Ishikawa (cell line): Measurements from ENCODE around the gene TIAM1.

ENCODE experiments used
- CEBPB ChIP-seq: IDR thresholded peaks from 2 replicates; pipeline ENCODE4 v1.6.1; 2012
- CREB1 ChIP-seq: IDR thresholded peaks from 2 replicates; pipeline ENCODE4 v1.6.1; 2012; ENCODE audit warnings: low read depth
- EGR1 ChIP-seq: IDR thresholded peaks from 2 replicates; pipeline ENCODE4 v1.6.1; 2012
- EP300 ChIP-seq: IDR thresholded peaks from 2 replicates; pipeline ENCODE4 v1.6.1; 2012; ENCODE audit warnings: borderline replicate concordance
- FOXM1 ChIP-seq: IDR thresholded peaks from 2 replicates; pipeline ENCODE4 v1.6.1; 2012; ENCODE audit warnings: low read depth, borderline replicate concordance
- MAX ChIP-seq: IDR thresholded peaks from 2 replicates; pipeline ENCODE4 v1.6.1; 2012
- NFIC ChIP-seq: IDR thresholded peaks from 2 replicates; pipeline ENCODE4 v1.6.1; 2012
- RAD21 ChIP-seq: IDR thresholded peaks from 2 replicates; pipeline ENCODE4 v1.6.1; 2012; ENCODE audit warnings: low read depth
- REST ChIP-seq: IDR thresholded peaks from 2 replicates; pipeline ENCODE4 v1.6.1; 2012; ENCODE audit warnings: low read depth, mild to moderate bottlenecking
- TAF1 ChIP-seq: IDR thresholded peaks from 2 replicates; pipeline ENCODE4 v1.6.1; 2012; ENCODE audit warnings: low read depth, mild to moderate bottlenecking
- TCF12 ChIP-seq: IDR thresholded peaks from 2 replicates; pipeline ENCODE4 v1.6.1; 2012; ENCODE audit warnings: low read depth
- TEAD4 ChIP-seq: IDR thresholded peaks from 2 replicates; pipeline ENCODE4 v1.6.1; 2012
- USF1 ChIP-seq: IDR thresholded peaks from 2 replicates; pipeline ENCODE4 v1.6.1; 2012
- YY1 ChIP-seq: IDR thresholded peaks from 2 replicates; pipeline ENCODE4 v1.6.1; 2012; ENCODE audit warnings: low read depth
- ZBTB7A ChIP-seq: IDR thresholded peaks from 2 replicates; pipeline ENCODE4 v1.6.1; 2012; ENCODE audit warnings: low read depth

Gene TIAM1

GRCh38 chr21:31257265-31257664 lies 86.8 kb downstream of the TIAM1 start:
- TF ChIP-seq TAF1 (no peak), TCF12 (no peak), USF1 (no peak), RAD21 (no peak), EP300 (no peak), REST (no peak), YY1 (no peak), CREB1 (no peak), FOXM1 (no peak), MAX (no peak), ZBTB7A (no peak), TEAD4 (no peak), NFIC (no peak)

GRCh38 chr21:31255896-31256295 lies 88.2 kb downstream of the TIAM1 start:
- TF ChIP-seq RAD21 (no peak), TEAD4 (no peak), REST (no peak), EP300 (no peak), CREB1 (no peak), ZBTB7A (no peak), USF1 (no peak)

- TF ChIP-seq YY1 = no peak
- no peak for TF ChIP-seq NFIC
These were observed 89.0 kb downstream of the TIAM1 start for GRCh38 chr21:31255036-31255435.

- TF ChIP-seq EP300 = no peak
- no peak for TF ChIP-seq RAD21
These were observed 89.9 kb downstream of the TIAM1 start for GRCh38 chr21:31254131-31254530.

- TF ChIP-seq NFIC (no peak), RAD21 (no peak), TEAD4 (no peak), MAX (no peak), YY1 (no peak), CEBPB (no peak), EGR1 (no peak)
These were observed 90.4 kb downstream of the TIAM1 start for GRCh38 chr21:31253684-31254083.

GRCh38 chr21:31252611-31253010 lies 91.5 kb downstream of the TIAM1 start:
- TF ChIP-seq YY1 (no peak), TCF12 (no peak), ZBTB7A (no peak), NFIC (no peak)

GRCh38 chr21:31252091-31252490 lies 92.0 kb downstream of the TIAM1 start:
- no peak for TF ChIP-seq TEAD4
- TF ChIP-seq EP300 = no peak
- no peak for TF ChIP-seq REST
- no peak for TF ChIP-seq TAF1
- no peak for TF ChIP-seq FOXM1
- no peak for TF ChIP-seq MAX
- no peak for TF ChIP-seq TCF12
- TF ChIP-seq ZBTB7A = no peak
- TF ChIP-seq RAD21 = no peak
- TF ChIP-seq CEBPB = no peak
- no peak for TF ChIP-seq USF1
- TF ChIP-seq NFIC = no peak
- no peak for TF ChIP-seq CREB1
- TF ChIP-seq EGR1 = no peak
- TF ChIP-seq YY1 = no peak
